ENCODE results near the gene MYZAP. TPM values are rescaled to one million over a fixed set of nuclear protein-coding genes. Genes with fewer than 3 reads are reported as not detected.

Gene MYZAP
- total and polyA plus RNA-seq, 2 of the 8 experiments (the other 6 are each of a cell fraction or from before 2014, with no cell fraction given) = 0.41 to 0.65 TPM

DNA sequence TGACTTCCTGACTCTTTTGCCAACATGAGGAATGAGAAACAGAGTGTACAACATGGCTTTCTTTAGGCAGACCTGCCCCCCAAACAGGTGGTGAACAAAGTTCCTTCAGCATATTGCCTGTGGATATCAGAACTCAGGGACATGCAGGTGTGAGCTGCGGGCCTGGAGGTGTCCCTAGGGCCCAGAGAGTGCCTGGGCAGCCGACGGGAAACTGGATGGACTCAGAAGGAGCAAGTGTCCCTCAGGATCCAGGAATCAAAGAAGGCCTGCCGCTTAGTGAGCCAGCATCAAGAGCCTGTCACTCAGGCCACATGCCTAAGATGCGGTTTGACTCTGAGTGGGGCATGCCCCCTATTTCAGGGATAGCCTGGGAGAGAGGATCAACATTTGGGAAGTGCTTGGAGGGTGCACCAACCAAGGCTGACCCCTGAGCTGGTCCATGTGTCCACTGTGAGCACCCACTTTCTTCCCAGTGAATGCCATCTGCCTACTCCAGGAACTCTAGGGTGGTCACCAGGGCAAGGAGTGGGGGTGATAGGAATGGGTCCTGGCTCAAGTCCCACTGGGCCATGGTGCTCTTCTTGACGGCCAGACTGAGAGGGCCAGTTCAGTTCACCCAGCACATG, 98.8 kb downstream of the MYZAP start:
- Histone ChIP-seq H3K56ac (replicated peaks; ENCODE audit: insufficient read length, low read depth, low read length) (no peak overlapping the region), H3K79me2 (ENCODE audit: control insufficient read depth in 1 of 2, insufficient read depth in 2 of 2, low read length in 2 of 2) (no peaks in the 10 kb centered on the region), H4K20me1 (replicated peaks in 1 of 2; ENCODE audit: control insufficient read depth in 1 of 2, insufficient read depth in 2 of 2, low read length in 2 of 2) (no peaks in the 10 kb centered on the region), H3K4me3 (ENCODE audit: extremely low read depth in 1 of 4, insufficient read depth in 2 of 4, low read depth in 3 of 4, low read length in 4 of 4) (no peak overlapping the region), H3K27me3 (replicated peaks in 1 of 4; ENCODE audit: control insufficient read depth in 3 of 4, extremely low read depth in 1 of 4, insufficient read depth in 3 of 4, low read length in 3 of 4) (no peaks in the 10 kb centered on the region), H3K36me3 (ENCODE audit: control insufficient read depth in 2 of 4, insufficient read depth in 4 of 4, low read length in 3 of 4) (no peaks in the 10 kb centered on the region), H4K91ac (replicated peaks; ENCODE audit: insufficient read length, low read length) (no peak overlapping the region), H2BK120ac (replicated peaks; ENCODE audit: low read depth, low read length) (no peak overlapping the region), H2AFZ (ENCODE audit: low read length) (no peak overlapping the region), H3K4me2 (ENCODE audit: insufficient read depth in 1 of 2, low read depth in 2 of 2, low read length in 2 of 2) (no peak overlapping the region), H3K9me3 (ENCODE audit: insufficient read depth in 2 of 2, low read depth in 1 of 2, low read length in 1 of 2) (no peaks in the 10 kb centered on the region), H3K79me1 (ENCODE audit: low read depth, low read length) (no peaks in the 10 kb centered on the region), H3K14ac (ENCODE audit: insufficient read length) (no peak overlapping the region), H2BK20ac (ENCODE audit: low read length) (no peak overlapping the region), H3K23ac (ENCODE audit: insufficient read length) (no peak overlapping the region), H3K27ac (ENCODE audit: low read depth, low read length) (no peak overlapping the region), H3K4ac (replicated peaks; ENCODE audit: insufficient read length, low read depth, low read length) (no peak overlapping the region), H3K23me2 (ENCODE audit: low read depth, low read length) (no peaks in the 10 kb centered on the region), H3K4me1 (replicated peaks in 1 of 4; ENCODE audit: control insufficient read depth in 3 of 4, insufficient read depth in 4 of 4, low read length in 3 of 4) (no peaks in the 10 kb centered on the region), H3K18ac (ENCODE audit: extremely low read depth, low read length) (no peak overlapping the region), H3K9ac (replicated peaks in 1 of 4; ENCODE audit: extremely low read depth in 1 of 4, low read depth in 3 of 4, low read length in 3 of 4) (no peak overlapping the region), H2BK5ac (ENCODE audit: low read depth, low read length) (no peak overlapping the region), H2AK5ac (ENCODE audit: low read depth, low read length) (no peak overlapping the region), H2BK12ac (ENCODE audit: low read depth, low read length) (no peak overlapping the region), H2BK15ac (ENCODE audit: low read length) (no peak overlapping the region), H4K8ac (ENCODE audit: extremely low read depth, insufficient read depth, low read length) (no peak overlapping the region), H4K5ac (ENCODE audit: insufficient read length, low read depth, low read length) (no peak overlapping the region)
- POLR2A ChIA-PET (ENCODE audit: partially characterized antibody) = no interaction called here
- CTCF ChIA-PET (ENCODE audit: partially characterized antibody) = no interaction called here
- DNase-seq (ENCODE audit: low read depth in 1 of 2, low spot score in 2 of 2) (no peak), FAIRE-seq (no peak)
- 82% methylated on average over 6 of the region's 6 CpGs; no CpG with 5 or more reads in 1 of the 2 experiments for WGBS, 2 experiments (ENCODE audit: extremely low coverage in 1 of 2, insufficient coverage in 1 of 2, insufficient read length in 1 of 2, insufficient replicate concordance in 2 of 2, low coverage in 1 of 2, low lambda C conversion rate in 2 of 2, missing lambda C conversion rate in 1 of 2)
- no peak for TF ChIP-seq SIRT6 (IDR thresholded peaks at IDR 0.05; ENCODE audit: low read length)
- no peak for TF ChIP-seq PHF8 (conservative IDR thresholded peaks at IDR 0.05; ENCODE audit: low read depth, low read length)
- TF ChIP-seq EP300 (IDR thresholded peaks at IDR 0.05; ENCODE audit: borderline replicate concordance in 1 of 2, low read depth in 2 of 2, low read length in 2 of 2) = no peak
- TF ChIP-seq ZNF274 (IDR thresholded peaks at IDR 0.05; ENCODE audit: borderline replicate concordance, extremely low read depth, low read length) = no peak
- no peak for TF ChIP-seq SRF (IDR thresholded peaks at IDR 0.05; ENCODE audit: low read depth, low read length)
- TF ChIP-seq ATF2 (IDR thresholded peaks at IDR 0.05; ENCODE audit: low read length) = no peak
- TF ChIP-seq CHD2 (IDR thresholded peaks at IDR 0.05; ENCODE audit: low read length) = no peak
- no peak for TF ChIP-seq CBX8 (IDR thresholded peaks at IDR 0.05; ENCODE audit: borderline replicate concordance, low read depth, low read length)
- TF ChIP-seq POLR2AphosphoS5 (IDR thresholded peaks at IDR 0.05; ENCODE audit: low read depth, low read length) = no peak
- no peak for TF ChIP-seq MAFK (IDR thresholded peaks at IDR 0.05; ENCODE audit: low read depth, low read length)
- TF ChIP-seq TEAD4 (IDR thresholded peaks at IDR 0.05; ENCODE audit: low read depth, low read length) = no peak
- no peak for TF ChIP-seq EGR1 (IDR thresholded peaks at IDR 0.05; ENCODE audit: borderline replicate concordance, low read depth, low read length)
- no peak for TF ChIP-seq TBP (IDR thresholded peaks at IDR 0.05; ENCODE audit: low read depth, low read length)

Measured in H1 (cell line).